ENCODE data around the gene MGAT5.

GRCh38 chr2:134280231-134280630 lies 26.4 kb downstream of the MGAT5 start:
- TF ChIP-seq POLR2A (IDR thresholded peaks at IDR 0.05; ENCODE audit: low read depth) (no peak), CTCF (IDR thresholded peaks at IDR 0.05) (no peak)
